T-helper 22 cell (primary cell): ENCODE data around the gene PCDHB7.
"Not testable (repeated sequence)": the region's sequence is repeated elsewhere in the genome, so short reads cannot be mapped to it uniquely, and the experiment has no call there.

Source experiments
- DNase-seq: peaks from one replicate; pipeline ENCODE4 v3.0.0-alpha.2; 2020; ENCODE audit warnings: low read depth

Gene PCDHB7

DNA sequence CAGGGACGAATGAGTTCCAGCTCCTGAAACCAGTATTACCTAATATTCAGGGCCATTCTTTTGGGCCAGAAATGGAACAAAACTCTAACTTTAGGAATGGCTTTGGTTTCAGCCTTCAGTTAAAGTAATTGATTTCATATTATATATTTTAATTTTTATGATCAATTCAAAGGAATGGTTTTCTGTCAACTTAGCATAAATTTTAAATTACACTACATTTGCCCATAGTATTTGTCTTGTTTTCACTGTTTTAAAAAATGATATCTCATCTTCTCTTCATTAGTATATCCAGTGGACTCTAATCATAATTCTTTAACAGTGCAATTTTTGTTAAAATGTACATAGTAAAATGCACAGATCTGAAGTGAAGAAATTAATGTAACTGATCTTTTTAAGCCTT is 7.9 kb downstream of the PCDHB7 start:
- DNase-seq = no peak

DNA sequence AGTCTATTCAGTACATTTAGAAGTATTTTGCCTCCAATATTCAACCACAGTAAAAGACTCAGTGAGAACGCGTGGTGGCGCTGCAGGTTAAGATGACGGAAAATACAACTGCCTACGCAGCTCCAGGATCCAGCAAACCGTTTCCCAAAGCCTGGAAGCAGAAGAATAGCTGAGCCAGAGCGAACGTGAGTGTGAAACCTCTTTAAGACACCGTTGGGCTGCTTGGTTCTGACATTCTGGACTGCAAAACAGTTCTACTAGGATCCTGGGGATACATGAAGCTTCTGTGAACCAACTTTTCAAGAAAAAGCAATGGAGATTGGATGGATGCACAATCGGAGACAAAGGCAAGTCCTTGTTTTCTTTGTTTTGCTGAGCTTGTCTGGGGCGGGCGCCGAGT is 9.8 kb downstream of the PCDHB7 start, which contains the start of gene PCDHB16:
TSS of gene PCDHB16 (plus strand) at position 140 of the 400 bp plus-strand sequence. CDS start at position 313, 173 bp downstream.
- no peak for DNase-seq

DNA sequence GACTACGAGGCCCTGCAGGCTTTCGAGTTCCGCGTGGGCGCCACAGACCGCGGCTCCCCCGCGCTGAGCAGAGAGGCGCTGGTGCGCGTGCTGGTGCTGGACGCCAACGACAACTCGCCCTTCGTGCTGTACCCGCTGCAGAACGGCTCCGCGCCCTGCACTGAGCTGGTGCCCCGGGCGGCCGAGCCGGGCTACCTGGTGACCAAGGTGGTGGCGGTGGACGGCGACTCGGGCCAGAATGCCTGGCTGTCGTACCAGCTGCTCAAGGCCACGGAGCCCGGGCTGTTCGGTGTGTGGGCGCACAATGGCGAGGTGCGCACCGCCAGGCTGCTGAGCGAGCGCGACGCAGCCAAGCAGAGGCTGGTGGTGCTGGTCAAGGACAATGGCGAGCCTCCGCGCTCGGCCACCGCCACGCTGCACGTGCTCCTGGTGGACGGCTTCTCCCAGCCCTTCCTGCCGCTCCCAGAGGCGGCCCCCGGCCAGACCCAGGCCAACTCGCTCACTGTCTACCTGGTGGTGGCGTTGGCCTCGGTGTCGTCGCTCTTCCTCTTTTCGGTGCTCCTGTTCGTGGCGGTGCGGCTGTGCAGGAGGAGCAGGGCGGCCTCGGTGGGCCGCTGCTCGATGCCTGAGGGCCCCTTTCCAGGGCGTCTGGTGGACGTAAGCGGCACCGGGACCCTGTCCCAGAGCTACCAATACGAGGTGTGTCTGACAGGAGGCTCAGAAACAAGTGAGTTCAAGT is 11.8 kb downstream of the PCDHB7 start:
- not testable (repeated sequence) for DNase-seq

DNA sequence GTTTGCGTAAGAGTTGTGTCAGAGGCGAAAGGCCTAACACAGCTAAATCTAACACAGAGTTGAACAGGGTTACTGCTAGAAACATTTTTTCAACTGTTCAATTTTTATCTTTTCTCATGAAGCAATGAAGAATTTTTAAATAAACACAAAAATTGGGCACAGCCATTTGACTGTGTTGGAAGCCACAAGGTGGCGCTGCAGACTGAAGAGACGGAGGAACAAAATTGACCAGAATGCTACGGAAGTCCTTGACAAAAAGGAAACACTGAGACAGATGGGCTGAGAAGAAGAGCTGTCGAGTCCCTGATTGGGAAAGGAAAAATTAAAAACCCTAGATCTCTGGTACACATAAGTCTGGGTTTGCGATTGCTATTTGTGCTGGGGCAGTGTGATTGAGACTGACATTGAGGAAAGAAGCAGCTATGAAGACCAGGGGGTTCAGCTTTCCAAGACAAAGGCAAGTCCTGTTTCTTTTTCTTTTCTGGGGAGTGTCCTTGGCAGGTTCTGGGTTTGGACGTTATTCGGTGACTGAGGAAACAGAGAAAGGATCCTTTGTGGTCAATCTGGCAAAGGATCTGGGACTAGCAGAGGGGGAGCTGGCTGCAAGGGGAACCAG is 14.6 kb downstream of the PCDHB7 start, which contains the start of gene PCDHB9:
TSS of gene PCDHB9 (plus strand) at position 265 of the 616 bp plus-strand sequence. CDS start at position 423, 158 bp downstream.
- DNase-seq = no peak

DNA sequence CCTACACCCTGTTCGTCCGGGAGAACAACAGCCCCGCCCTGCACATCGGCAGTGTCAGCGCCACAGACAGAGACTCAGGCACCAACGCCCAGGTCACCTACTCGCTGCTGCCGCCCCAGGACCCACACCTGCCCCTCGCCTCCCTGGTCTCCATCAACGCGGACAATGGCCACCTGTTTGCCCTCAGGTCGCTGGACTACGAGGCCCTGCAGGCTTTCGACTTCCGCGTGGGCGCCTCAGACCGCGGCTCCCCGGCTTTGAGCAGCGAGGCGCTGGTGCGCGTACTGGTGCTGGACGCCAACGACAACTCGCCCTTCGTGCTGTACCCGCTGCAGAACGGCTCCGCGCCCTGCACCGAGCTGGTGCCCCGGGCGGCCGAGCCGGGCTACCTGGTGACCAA is 16.2 kb downstream of the PCDHB7 start:
- DNase-seq = not testable (repeated sequence)

DNA sequence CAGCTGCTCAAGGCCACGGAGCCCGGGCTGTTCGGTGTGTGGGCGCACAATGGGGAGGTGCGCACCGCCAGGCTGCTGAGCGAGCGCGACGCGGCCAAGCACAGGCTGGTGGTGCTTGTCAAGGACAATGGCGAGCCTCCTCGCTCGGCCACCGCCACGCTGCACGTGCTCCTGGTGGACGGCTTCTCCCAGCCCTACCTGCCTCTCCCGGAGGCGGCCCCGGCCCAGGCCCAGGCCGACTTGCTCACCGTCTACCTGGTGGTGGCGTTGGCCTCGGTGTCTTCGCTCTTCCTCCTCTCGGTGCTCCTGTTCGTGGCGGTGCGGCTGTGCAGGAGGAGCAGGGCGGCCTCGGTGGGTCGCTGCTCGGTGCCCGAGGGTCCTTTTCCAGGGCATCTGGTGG is 16.7 kb downstream of the PCDHB7 start:
- DNase-seq = not testable (repeated sequence)

DNA sequence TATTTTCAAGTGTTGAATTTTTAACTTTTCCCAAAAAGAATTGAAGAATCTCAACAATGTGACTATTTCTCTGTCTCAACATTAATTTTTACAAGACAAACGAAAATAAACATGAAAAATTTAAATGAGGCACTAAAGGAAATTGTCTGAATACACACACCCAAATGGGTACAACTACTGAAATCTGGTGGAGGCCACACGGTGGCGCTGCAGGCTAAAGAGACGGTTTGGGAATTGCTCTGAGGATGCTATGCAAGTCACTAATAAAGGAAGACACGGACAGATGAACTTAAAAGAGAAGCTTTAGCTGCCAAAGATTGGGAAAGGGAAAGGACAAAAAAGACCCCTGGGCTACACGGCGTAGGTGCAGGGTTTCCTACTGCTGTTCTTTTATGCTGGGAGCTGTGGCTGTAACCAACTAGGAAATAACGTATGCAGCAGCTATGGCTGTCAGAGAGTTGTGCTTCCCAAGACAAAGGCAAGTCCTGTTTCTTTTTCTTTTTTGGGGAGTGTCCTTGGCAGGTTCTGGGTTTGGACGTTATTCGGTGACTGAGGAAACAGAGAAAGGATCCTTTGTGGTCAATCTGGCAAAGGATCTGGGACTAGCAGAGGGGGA is 19.8 kb downstream of the PCDHB7 start, which contains the start of gene PCDHB10:
TSS of gene PCDHB10 (plus strand) at position 244 of the 616 bp plus-strand sequence. CDS start at position 444, 200 bp downstream.
- no peak for DNase-seq

DNA sequence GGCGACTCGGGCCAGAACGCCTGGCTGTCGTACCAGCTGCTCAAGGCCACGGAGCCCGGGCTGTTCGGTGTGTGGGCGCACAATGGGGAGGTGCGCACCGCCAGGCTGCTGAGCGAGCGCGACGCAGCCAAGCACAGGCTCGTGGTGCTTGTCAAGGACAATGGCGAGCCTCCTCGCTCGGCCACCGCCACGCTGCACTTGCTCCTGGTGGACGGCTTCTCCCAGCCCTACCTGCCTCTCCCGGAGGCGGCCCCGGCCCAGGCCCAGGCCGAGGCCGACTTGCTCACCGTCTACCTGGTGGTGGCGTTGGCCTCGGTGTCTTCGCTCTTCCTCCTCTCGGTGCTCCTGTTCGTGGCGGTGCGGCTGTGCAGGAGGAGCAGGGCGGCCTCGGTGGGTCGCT is 21.9 kb downstream of the PCDHB7 start:
- not testable (repeated sequence) for DNase-seq

DNA sequence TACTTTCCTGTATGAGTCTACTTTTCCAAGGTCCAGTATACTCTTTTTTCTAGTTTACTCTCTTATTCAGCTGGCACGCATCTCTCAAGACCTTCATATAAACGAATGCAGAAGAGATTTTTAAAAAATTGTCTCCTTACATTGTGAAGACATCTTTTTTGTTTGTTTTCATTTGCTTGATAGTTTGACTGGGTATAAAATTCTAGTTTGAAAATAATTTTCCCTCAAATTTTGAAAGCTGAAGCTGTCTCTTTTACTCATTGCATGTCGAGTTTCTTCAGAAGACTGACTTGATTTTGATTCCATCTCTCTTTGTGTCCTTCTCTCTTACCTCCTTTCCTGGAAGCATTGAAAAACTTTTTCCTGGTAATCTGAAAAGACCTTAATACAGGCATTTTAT is 23.9 kb downstream of the PCDHB7 start:
- no peak for DNase-seq

DNA sequence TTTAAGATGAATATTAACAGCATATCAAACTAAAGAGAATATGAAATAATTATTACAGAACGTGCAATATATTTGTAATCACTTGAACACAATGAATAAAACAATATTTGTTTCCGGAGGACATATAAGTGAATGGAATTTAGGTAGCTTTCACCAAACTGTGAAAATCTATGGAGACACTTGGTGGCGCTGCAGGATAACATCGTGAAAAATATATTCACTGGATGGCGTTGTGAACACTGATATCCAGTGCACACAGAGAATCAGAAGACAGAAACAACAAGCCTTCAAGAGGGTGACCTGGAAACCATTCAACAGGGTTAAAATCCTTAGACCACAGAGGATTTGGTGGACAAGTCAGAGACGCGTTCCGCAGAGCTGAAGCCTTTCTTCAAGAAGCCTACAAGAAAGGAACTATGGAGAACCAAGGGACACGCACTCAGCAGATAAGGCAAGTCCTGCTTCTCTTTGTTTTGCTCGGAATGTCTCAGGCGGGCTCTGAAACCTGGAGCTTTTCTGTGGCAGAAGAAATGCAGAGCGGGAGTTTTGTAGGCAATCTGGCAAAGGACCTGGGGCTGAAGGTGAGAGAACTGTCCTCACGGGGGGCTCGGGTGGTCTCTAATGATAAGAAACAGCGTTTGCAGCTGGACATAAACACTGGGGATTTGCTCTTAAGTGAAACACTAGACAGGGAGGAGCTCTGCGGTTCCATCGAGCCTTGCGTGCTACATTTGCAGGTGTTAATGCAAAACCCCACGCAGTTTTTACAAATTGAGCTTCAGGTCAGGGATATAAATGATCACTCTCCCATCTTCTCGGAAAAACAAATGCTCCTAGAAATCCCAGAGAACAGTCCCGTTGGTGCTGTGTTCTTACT is 27.2 kb downstream of the PCDHB7 start, which contains the start of gene PCDHB11:
TSS of gene PCDHB11 (plus strand) at position 269 of the 877 bp plus-strand sequence. CDS start at position 417, 148 bp downstream.
- no peak for DNase-seq

DNA sequence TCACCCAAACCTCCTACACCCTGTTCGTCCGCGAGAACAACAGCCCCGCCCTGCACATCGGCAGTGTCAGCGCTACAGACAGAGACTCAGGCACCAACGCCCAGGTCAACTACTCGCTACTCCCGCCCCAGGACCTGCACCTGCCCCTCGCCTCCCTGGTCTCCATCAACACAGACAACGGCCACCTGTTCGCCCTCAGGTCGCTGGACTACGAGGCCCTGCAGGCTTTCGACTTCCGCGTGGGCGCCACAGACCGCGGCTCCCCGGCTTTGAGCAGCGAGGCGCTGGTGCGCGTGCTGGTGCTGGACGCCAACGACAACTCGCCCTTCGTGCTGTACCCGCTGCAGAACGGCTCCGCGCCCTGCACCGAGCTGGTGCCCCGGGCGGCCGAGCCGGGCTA is 28.7 kb downstream of the PCDHB7 start:
- DNase-seq = not testable (repeated sequence)

DNA sequence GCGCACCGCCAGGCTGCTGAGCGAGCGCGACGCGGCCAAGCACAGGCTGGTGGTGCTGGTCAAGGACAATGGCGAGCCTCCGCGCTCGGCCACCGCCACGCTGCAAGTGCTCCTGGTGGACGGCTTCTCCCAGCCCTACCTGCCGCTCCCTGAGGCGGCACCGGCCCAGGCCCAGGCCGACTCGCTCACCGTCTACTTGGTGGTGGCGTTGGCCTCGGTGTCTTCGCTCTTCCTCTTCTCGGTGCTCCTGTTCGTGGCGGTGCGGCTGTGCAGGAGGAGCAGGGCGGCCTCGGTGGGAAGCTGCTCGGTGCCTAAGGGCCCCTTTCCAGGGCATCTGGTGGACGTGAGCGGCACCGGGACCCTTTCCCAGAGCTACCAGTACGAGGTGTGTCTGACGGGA is 29.2 kb downstream of the PCDHB7 start:
- not testable (repeated sequence) for DNase-seq

DNA sequence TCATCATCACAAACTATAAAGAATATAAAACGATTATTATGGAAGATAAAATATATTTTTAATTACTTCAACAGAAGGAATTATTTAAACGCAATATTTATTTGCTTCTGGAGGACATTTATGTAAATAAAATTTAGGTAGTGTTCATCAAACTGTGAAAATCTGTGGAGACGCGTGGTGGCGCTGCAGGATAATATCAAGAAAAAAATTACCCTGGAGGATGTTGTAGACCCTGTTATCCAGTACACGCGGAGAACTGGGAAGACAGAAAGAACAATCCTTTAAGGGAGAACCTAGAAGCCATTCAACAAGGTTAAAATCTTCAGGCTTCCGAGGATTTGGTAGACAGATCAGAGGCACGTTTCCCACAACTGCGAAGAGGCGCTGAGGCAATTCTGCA is 36.0 kb downstream of the PCDHB7 start, which contains the start of gene PCDHB12:
TSS of gene PCDHB12 (plus strand) at position 242 of the 400 bp plus-strand sequence. CDS start 189 bp downstream, outside the sequence.
- no peak for DNase-seq

DNA sequence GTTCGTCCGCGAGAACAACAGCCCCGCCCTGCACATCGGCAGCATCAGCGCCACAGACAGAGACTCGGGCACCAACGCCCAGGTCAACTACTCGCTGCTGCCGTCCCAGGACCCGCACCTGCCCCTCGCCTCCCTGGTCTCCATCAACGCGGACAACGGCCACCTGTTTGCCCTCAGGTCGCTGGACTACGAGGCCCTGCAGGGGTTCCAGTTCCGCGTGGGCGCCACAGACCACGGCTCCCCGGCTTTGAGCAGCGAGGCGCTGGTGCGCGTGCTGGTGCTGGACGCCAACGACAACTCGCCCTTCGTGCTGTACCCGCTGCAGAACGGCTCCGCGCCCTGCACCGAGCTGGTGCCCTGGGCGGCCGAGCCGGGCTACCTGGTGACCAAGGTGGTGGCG is 37.8 kb downstream of the PCDHB7 start:
- not testable (repeated sequence) for DNase-seq

DNA sequence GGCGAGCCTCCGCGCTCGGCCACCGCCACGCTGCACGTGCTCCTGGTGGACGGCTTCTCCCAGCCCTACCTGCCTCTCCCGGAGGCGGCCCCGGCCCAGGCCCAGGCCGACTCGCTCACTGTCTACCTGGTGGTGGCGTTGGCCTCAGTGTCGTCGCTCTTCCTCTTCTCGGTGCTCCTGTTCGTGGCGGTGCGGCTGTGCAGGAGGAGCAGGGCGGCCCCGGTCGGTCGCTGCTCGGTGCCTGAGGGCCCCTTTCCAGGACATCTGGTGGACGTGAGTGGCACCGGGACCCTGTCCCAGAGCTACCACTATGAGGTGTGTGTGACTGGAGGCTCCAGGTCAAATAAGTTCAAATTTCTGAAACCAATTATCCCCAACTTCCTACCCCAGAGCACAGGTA is 38.4 kb downstream of the PCDHB7 start:
- not testable (repeated sequence) for DNase-seq

DNA sequence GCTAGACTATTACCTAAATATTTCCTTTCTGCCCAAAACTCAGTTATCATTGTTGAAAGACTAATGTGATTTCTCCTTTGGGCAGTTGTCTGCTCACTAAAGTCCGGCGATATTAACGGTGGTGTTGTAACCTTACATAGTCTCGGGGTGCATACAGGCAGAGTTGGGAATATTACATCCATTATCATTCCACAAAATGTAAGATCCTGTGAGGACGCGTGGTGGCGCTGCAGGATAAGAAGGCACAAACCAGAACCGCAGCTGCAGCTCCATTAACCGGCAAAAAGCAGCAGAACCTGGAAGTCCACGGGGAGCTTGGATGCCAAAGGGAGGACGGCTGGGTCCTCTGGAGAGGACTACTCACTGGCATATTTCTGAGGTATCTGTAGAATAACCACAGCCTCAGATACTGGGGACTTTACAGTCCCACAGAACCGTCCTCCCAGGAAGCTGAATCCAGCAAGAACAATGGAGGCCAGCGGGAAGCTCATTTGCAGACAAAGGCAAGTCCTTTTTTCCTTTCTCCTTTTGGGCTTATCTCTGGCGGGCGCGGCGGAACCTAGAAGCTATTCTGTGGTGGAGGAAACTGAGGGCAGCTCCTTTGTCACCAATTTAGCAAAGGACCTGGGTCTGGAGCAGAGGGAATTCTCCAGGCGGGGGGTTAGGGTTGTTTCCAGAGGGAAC is 41.4 kb downstream of the PCDHB7 start, which contains the start of gene PCDHB13:
TSS of gene PCDHB13 (plus strand) at position 264 of the 684 bp plus-strand sequence. CDS start at position 469, 205 bp downstream.
- DNase-seq = not testable (repeated sequence)

DNA sequence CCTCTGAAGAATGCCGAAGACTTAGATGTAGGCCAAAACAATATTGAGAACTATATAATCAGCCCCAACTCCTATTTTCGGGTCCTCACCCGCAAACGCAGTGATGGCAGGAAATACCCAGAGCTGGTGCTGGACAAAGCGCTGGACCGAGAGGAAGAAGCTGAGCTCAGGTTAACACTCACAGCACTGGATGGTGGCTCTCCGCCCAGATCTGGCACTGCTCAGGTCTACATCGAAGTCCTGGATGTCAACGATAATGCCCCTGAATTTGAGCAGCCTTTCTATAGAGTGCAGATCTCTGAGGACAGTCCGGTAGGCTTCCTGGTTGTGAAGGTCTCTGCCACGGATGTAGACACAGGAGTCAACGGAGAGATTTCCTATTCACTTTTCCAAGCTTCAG is 42.1 kb downstream of the PCDHB7 start:
- not testable (repeated sequence) for DNase-seq

DNA sequence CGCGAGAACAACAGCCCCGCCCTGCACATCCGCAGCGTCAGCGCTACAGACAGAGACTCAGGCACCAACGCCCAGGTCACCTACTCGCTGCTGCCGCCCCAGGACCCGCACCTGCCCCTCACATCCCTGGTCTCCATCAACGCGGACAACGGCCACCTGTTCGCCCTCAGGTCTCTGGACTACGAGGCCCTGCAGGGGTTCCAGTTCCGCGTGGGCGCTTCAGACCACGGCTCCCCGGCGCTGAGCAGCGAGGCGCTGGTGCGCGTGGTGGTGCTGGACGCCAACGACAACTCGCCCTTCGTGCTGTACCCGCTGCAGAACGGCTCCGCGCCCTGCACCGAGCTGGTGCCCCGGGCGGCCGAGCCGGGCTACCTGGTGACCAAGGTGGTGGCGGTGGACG is 43.1 kb downstream of the PCDHB7 start:
- DNase-seq = not testable (repeated sequence)

DNA sequence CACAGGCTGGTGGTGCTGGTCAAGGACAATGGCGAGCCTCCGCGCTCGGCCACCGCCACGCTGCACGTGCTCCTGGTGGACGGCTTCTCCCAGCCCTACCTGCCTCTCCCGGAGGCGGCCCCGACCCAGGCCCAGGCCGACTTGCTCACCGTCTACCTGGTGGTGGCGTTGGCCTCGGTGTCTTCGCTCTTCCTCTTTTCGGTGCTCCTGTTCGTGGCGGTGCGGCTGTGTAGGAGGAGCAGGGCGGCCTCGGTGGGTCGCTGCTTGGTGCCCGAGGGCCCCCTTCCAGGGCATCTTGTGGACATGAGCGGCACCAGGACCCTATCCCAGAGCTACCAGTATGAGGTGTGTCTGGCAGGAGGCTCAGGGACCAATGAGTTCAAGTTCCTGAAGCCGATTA is 43.6 kb downstream of the PCDHB7 start:
- not testable (repeated sequence) for DNase-seq

DNA sequence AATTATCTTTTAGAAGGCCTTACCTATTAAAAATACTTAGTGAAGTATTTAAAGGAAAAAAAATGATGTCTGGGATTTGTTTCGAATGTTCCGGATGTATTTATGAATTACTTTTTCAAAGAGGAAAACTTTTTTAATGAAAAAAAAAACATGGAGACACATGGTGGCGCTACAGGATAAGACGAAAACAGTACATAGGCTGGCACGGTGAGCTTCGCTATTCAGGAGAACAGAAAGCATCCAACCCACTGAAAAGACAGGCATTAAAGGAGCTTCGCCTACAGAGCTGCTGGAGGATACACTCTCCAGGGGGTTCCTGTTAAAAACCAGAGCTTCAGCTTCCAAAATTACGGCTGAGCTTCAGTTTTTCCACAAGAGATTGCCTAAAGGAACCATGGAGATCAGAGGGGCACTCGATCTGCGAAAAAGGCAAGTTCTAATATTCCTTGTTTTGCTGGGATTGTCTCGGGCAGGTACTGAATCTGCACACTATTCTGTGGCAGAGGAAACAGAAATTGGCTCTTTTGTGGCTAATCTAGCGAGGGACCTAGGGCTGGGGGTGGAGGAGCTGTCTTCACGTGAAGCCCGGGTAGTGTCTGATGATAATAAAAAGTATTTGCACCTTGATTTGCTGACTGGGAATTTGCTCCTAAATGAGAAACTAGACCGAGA is 50.8 kb downstream of the PCDHB7 start, which contains the start of gene PCDHB14:
TSS of gene PCDHB14 (plus strand) at position 232 of the 672 bp plus-strand sequence. CDS start at position 395, 163 bp downstream.
- DNase-seq = no peak
